ENCODE results near the gene ZNF581.

GRCh38 chr19:55615543-55616394 is 27.7 kb upstream of the ZNF581 start:
- no peak for TF ChIP-seq ELF4 (IDR thresholded peaks at IDR 0.05)
- TF ChIP-seq FOXM1 (IDR thresholded peaks at IDR 0.05; ENCODE audit: borderline replicate concordance), result no peak
- no peak for TF ChIP-seq ARNT (IDR thresholded peaks at IDR 0.05)
- no peak for TF ChIP-seq ZNF384 (IDR thresholded peaks at IDR 0.05)
- TF ChIP-seq BHLHE40 (IDR thresholded peaks at IDR 0.05; ENCODE audit: borderline replicate concordance), result no peak

Data from HEK293T (cell line).